Measurements from ENCODE around the gene SKAP1.
"Not testable (repeated sequence)": the region's sequence is repeated elsewhere in the genome, so short reads cannot be mapped to it uniquely, and the experiment has no call there.

Gene SKAP1

DNA sequence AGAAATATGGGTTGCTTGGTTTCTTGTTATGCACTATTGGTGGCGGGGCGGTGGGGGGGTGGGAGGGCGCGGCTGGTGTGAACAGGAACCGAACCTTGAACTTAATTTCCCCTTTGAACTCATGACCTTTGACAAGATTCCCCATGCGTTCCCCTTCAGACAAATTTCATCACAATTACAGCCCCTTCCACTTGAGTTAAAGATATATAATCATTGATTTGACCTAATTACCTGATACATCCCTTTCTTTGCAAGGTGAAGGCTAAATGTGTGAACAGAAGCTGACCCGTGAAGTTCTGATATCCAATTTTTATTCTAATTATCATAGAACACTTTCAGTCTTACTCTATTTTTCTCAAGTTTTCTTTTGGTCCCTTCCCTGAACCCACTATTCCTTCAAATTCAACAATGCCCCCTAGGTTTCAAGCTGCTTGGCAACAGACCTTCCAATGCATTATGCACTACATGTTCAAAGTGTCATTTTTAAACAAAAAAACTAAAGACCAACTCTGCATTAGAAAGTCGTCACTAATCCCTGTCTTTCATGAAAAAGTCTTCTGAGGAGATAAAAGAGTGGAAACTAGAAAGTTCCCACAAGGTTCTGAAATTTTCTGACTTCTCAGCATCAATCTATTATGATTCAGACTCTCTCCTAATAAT, 116.8 kb downstream of the SKAP1 start:
- no peak for DNase-seq

DNA sequence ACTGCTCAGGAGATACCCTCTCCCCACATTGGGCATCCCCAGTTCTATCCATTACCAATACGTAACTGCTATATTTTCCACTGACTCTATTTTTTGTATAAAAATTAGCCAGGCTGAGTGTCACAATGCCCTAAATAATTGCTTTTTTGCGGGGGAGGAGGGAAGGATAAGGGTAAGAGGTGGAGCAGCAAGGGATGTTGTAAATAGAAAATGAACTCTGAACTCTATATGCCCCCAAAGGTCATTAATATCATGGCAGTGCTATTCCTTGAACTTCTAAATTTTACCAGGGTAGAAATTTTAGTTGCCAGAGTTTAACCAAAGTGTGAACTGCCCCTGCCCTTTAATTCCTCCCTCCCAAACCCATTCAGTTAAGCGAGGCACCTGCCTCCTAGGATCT, 118.7 kb downstream of the SKAP1 start:
- no peak for DNase-seq

DNA sequence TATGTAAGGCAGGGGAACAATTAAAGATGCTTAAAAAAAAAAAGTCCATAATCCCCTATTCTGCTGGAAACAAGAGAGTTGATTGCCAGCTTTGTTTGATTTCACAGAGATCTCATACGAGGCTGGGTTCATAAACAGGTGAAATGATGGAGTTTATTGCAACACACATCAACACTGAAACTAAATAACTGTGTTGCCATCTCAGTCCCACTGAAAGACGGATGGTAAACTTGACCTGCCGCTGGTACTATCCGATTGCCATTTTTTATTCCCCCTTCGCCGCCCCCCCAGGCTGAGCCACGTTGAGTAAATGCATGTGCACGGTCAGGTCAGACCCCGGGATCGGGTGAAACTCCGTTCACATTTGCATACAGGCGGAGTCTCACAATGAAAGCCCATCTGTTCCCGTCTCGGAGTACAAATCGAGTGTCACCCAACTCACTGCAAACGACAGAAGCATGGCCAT, 119.2 kb downstream of the SKAP1 start:
- no peak for DNase-seq

DNA sequence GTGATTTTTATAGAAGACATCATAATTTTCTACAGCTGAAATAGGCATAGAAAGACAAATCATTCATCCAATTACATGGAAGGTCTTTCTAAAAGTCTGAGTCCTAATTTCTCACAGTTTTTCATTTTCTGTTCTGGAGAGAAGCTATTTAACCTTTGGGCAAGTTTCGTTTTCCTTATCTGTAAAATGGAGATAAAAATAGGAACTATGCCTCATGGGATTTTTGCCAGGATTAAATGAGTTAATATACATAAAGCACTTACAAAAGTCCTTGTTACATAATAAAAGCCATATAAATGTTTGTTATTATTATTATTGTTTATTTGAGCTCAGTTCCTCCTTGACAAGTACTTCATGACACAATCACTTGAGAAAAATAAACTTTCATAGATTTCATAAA, 121.4 kb downstream of the SKAP1 start:
- no peak for DNase-seq

DNA sequence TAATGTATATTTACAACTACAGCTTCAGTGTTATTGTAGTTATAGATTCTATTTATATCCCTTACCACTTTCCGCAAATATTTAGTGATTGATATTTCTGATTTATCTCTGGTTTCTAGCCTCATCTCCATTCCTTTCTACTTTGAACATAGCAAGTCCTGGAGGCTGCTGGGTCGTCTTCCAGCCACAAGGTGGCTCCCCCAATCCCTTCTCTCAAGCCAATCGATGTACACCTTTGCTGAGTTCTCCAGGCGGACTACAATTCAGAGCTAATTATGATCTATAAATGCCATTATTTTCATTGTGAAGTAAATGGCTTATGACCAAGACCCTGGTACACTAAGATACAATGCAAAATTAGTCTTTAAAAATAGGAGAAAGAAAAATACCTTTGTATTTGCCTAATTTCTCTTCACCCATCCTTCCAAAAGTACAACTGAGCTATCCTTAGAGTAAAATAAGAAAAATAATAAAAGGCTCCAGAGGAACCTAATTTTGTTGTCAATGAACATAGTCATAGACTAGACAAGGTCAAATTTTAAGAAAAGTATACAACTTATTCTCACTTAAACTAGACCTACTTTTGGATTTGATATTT, 122.1 kb downstream of the SKAP1 start:
- DNase-seq, result no peak

DNA sequence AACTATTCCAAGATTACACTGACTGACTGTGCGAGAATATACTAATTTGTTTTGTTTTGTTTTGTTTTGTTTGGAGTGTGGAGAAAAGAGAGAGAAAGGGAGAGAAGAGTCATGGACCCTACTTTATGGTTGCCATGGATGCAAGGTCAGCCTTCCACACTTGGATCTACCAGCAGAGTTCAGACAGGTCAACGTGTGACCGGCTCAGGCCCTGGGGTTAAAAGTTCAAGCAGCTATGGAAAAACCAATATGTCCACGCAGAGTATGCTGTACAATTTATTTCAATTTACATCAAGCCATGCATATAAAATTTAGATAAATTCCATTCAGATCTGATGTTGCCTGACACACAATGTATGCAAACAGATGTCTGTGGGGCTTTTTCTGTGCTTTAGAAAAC, 122.8 kb downstream of the SKAP1 start:
- no peak for DNase-seq

DNA sequence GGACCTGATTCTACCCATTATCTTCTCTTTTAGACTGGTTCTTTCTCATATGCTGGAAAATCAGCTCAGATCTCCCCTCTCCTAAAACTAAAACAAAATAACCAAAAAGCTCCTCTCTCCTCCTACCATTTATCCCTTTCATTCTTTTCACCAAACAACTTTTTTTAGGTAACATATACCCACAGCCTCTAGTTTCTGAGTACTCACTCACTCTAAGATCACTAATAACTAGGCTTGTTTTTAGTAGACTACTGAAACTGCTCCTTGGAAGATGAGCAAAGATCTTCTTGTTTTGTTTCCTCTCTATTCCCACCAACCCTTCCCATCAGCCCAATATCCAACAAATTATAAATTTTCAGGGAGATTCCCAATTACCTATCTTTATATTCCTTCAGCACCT, 129.0 kb downstream of the SKAP1 start:
- DNase-seq, result no peak

DNA sequence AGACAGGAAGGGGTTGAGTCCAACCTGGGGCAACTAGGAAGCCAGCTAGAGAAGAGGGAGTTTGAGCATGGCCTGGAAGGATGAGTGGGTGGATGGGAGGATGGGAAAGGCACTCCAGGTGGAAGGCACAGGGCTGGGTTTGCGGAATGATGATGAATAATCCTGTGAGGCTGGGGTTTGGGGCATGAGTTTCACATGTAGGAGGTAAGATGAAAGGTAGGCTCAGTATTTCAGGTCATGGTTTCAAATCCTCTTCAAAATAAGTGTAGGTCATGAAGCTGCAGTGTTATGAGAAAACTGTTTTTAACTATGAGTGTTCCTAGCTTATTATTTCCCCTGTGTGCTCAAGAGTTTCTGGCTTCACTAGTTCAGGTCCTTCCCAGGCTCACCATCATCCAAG, 130.3 kb downstream of the SKAP1 start:
- no peak for DNase-seq

DNA sequence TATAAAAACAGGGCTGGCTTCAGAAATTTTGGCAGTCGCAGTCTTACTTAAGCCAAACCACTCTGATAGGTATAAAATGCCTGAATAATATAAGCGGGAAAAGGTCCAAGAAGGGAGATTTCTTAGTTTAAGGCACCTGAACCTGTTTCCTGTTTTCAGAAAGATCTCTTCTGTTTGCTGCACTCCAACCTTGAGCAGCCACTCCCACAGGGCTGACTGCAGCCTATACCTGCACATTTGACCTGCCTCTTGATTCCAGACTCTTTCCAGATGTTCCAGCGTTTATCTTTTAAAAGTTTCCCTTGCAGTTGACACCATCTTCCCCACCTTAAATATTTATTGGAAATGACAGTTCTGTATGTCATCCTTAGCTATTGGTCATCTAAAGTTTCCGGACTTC, 132.2 kb downstream of the SKAP1 start:
- no peak for DNase-seq

- no peak for DNase-seq
Measured at GRCh38 chr17:48296453-48296852, 133.6 kb downstream of the SKAP1 start.

- DNase-seq, result no peak
Measured at GRCh38 chr17:48295362-48296288, 134.4 kb downstream of the SKAP1 start.

DNA sequence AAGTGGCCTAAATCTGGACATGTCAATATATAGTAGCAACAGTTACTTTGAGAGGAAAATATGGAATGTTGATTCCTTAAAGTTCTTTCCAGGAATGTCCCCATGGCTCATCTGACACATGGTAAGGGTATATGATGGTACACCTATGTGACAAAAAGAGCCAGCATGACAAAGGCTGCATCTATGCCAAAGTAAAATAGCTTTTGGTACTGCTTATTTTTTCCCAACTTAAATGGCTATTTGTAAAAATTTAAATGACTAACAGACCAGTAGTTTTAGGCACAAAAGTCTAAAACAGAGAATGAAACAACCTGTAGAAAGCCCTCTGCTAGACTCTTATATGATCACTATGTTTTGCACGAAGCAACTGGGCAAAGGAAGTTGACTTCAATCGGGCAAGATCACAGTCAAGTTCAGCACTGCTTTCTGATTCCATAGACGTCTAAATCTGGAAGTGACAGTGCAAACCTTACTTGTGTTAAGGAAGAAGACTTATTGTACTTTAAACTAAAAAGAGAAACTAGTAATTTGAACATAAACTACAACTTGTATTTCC, 135.1 kb downstream of the SKAP1 start:
- no peak for DNase-seq

- DNase-seq, result no peak
Measured at GRCh38 chr17:48294020-48294805, 135.8 kb downstream of the SKAP1 start.

GRCh38 chr17:48293319-48294019, 136.5 kb downstream of the SKAP1 start:
- no peak for DNase-seq

DNA sequence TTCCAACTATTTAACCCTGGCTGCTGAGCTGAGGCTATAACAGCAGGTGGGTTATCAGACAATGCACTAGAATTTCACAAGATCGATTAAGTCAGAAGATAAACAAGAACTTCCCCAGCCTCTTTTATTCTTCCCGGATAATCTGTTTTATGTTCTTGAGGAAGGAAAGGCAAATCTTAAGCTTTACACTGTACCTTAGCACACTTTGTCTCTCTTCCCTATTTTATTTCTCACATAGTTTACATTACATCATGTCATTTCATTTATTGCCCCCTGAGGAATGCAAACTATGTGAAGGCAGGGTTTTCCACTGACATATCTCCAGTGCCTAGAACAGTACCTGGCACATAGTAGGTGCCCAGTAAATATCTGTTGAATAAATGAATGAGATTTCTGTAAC, 139.6 kb downstream of the SKAP1 start:
- DNase-seq, result no peak

DNA sequence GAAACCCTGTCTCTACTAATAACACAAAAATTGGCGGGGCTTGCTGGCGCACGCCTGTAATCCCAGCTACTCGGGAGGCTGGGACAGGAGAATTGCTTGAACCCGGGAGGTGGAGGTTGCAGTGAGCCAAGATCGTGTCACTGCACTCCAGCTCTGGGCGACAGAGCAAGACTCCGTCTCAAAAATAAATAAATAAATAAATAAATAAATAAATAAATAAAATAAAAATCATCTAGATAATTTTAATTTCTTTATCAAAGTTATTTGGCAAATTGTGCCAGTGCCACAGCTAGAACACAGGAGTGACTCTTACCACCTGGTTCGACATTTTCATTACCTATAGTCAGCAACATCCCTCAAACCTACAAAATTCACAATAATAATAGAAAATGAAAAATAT, 143.1 kb downstream of the SKAP1 start:
- not testable (repeated sequence) for DNase-seq

- DNase-seq, result no peak
Measured at GRCh38 chr17:48285614-48286013, 144.4 kb downstream of the SKAP1 start.

DNA sequence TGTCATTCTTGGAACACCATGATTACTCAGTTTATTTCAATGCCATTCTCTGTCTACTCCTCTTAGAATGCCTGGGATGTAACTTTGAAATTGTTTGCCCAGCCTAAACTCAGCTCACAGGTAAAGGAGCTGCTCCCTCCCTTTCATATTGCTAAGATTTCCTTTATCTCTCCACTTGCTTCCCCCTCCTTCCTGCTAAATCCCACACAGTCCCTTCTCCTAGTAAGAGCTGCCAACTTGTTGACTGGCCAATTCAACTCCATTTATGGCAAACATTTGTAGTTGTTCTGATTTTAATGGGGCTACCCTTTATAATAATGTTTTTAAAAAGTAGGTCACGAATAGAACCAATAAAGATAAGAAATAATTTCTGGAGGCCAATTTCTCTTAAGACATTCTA, 146.1 kb downstream of the SKAP1 start:
- no peak for DNase-seq

DNA sequence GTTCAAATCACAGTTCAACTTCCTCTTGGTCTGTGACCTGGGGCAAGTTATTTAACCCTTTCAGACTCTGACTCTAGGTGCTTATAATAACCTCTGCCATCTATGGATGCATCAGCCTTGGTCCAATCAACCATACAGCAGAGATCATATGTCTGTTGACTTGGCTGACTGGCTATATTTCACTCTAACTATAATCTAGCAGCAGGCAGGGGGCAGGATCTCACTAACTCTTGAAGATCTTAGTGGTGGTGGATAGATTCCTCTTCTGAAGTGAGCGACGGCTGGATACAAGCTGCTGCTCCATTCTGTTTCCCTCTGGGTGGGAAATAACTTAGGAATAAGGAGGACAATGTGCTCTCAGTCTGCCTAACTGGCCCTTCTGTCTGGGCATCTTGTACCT, 146.6 kb downstream of the SKAP1 start:
- no peak for DNase-seq

DNA sequence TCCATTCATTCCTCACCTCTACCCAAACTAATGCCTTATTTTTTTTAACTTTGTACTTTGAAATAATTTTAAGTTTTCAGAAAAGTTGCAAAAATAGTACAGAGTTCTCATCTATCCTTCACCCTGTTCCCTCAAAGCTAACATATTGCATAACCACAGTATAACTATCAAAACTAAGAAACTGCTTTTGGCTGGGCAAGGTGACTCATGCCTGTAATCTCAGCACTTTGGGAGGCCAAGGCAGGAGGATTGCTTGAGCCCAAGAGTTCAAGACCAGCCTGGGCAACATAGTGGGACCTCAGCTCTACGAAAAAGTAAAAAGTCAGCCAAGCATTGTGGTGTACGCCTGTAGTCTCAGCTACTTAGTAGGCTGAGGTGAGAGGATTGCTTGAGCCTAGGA, 147.7 kb downstream of the SKAP1 start:
- DNase-seq, result no peak

- DNase-seq, result no peak
Measured at GRCh38 chr17:48278760-48279491, 151.1 kb downstream of the SKAP1 start.

All from activated CD8-positive, alpha-beta memory T cell treated with anti-CD3 and anti-CD28 coated beads for 24 hours (primary cell).